ENCODE data around the gene TMOD1. TPM values are rescaled to one million over a fixed set of nuclear protein-coding genes. Genes with fewer than 3 reads are reported as not detected.
"Not testable (repeated sequence)": the region's sequence is repeated elsewhere in the genome, so short reads cannot be mapped to it uniquely, and the experiment has no call there.

The TMOD1 gene
- total RNA-seq, 1 donor from 2014 or later = 0.91 TPM

DNA sequence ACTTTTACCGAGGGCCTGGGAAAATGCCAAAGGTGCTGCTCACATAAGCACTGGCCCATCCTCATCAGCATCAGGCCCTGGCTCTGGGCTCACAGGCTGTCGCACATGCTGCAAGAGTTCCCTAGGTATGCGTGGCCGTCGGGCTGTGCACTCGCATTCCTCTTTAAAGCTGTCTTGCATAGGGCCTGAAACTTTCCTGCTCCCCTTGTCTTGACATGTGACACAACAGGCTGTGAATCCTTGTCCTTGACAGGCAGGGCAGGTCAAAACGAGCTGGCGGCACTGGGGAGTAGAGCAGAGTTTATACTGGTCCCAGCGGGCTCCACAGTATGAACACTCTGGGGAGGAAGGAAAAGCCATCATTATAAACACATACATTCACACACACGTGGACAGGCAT lies 101.0 kb downstream of the TMOD1 start:
- intact Hi-C loops (cut with micrococcal nuclease) = no loop called here
- Mint-ChIP-seq H3K4me3 (no peak overlapping the region), H3K4me1 (peaks cover 8% of the 10 kb centered on the region), H3K27ac (no peak overlapping the region), H3K9me3 (no peaks in the 10 kb centered on the region), H3K27me3 (no peaks in the 10 kb centered on the region), H3K36me3 (ENCODE audit: low read depth) (peaks cover 42% of the 10 kb centered on the region)
- no peak for DNase-seq

DNA sequence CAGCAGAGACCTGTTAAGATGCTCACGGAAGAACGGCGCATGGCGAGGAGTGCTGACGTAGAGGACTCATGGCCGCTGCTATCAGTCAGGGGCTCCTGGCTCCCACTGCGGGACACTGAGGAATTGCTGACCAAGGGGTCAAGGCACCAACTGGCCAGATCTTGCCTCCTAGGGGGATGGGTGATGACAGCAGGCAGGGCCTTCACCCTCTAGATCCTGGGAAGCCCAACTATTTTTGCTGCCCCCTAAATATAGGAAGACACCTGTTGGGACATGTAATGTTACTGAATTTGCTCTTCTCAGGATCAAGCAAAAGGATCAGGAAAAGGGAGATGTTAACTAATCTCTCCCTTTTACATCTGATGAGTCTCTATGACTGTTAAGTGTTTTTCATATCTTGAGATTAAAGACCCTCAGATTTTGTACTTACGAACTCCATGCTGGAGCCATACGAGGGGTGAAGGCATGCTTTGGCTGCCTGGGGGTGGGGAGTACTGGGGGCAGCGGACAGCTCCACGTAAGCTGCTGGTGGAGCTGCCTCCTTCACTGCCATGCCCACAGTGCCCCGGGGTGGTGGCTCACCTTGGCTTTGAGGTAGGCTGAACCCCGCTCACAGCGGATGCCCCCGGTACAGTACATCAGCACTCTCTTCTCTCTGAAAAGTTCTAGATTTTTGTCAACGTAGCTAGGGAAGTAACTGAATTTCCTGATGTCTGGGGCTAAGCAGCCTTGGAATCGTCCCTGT lies 103.6 kb downstream of the TMOD1 start:
- no peak overlapping the region for H3K27ac Mint-ChIP-seq
- H3K9me3 Mint-ChIP-seq = no peaks in the 10 kb centered on the region
- no peak for DNase-seq
- intact Hi-C loops (cut with micrococcal nuclease) = no loop called here
- H3K36me3 Mint-ChIP-seq (ENCODE audit: low read depth) = peaks cover 43% of the 10 kb centered on the region
- no peak overlapping the region for H3K4me3 Mint-ChIP-seq
- H3K4me1 Mint-ChIP-seq = no peaks in the 10 kb centered on the region
- H3K27me3 Mint-ChIP-seq = no peaks in the 10 kb centered on the region

DNA sequence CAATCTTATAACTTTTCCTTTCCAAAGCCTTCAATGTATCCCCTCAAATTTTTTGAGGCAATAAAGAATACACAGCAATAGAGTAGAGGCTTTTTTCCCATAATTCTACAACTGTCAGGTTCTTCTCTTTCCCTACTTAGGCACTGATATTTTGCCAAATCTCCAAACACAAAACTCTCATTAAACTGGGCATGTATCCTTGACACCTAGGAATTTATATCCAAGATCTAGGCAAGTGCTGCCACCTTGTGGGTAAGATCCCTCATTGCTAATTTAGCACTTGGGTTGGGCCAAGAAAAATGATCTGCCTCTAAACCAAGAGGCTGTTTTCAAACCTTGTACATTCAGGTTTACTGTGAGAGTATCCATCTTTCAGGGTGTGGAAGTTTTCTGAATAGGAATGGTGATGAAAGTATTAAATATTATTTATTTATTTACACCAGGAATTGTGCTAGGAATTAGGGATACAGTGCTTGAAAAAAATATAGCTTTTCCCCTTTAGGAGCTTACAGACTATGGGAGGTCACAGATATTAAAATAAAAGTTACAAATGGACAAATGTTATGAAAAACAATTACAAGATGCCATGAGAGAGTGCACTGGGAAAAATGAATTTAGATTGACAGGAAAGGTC lies 114.1 kb downstream of the TMOD1 start:
- Mint-ChIP-seq H3K36me3 (ENCODE audit: low read depth) (peaks cover 26% of the 10 kb centered on the region), H3K27me3 (no peaks in the 10 kb centered on the region), H3K27ac (no peak overlapping the region), H3K9me3 (no peaks in the 10 kb centered on the region), H3K4me1 (peaks cover 20% of the 10 kb centered on the region), H3K4me3 (no peak overlapping the region)
- DNase-seq = peak; percentile 89
- intact Hi-C loops (cut with micrococcal nuclease) = loop anchor here (1.0 to 2.0 kb wide), 4 partner anchors 147 to 759 kb away; no protein-coding TSS in a partner anchor

DNA sequence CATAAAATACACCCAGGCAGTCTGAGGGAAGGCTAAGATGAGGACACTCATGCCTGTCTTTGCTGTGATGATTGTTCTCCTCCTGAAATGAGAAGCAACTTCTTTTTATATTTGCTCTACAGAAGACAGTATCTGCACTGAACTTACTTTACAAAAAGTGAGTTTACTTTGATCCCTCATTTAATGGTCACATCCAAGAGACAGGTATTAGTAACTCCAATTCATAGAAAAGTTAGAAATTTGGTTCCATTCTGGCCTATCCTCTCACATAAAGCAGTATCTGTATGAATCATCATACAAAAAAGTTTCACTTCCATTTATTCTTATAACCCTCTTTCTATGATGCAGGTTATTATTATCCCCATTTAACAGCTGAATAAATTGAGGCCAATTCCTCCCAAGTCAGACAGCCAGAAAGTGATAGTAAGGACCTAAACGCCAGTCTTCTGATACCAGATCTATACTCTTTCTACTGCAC lies 116.5 kb downstream of the TMOD1 start:
- Mint-ChIP-seq H3K4me3 (no peak overlapping the region), H3K9me3 (no peaks in the 10 kb centered on the region), H3K4me1 (peaks cover 20% of the 10 kb centered on the region), H3K27me3 (no peaks in the 10 kb centered on the region), H3K36me3 (ENCODE audit: low read depth) (peaks cover 38% of the 10 kb centered on the region), H3K27ac (no peak overlapping the region)
- no peak for DNase-seq
- intact Hi-C loops (cut with micrococcal nuclease) = no loop called here

DNA sequence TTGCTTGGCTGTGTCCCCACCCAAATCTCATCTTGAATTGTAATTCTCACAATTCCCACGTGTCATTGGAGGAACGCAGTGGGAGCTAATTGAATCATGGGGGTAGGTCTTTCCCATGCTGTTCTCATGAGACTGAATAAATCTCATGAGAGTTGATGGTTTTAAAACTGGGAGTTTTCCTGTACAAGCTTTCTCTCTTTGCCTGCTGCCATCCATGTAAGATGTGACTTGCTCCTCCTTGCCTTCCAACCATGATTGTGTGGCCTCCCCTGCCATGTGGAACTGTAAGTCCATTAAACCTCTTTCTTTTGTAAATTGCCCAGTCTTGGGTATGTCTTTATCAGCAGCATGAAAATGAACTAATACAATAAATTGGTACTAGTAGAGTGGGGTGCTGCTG lies 118.6 kb downstream of the TMOD1 start:
- H3K36me3 Mint-ChIP-seq (ENCODE audit: low read depth) = peaks cover 45% of the 10 kb centered on the region
- H3K4me3 Mint-ChIP-seq; H3K27ac Mint-ChIP-seq; H3K27me3 Mint-ChIP-seq; H3K9me3 Mint-ChIP-seq; DNase-seq; intact Hi-C loops (cut with micrococcal nuclease): not testable (repeated sequence)
- peaks cover 22% of the 10 kb centered on the region for H3K4me1 Mint-ChIP-seq

DNA sequence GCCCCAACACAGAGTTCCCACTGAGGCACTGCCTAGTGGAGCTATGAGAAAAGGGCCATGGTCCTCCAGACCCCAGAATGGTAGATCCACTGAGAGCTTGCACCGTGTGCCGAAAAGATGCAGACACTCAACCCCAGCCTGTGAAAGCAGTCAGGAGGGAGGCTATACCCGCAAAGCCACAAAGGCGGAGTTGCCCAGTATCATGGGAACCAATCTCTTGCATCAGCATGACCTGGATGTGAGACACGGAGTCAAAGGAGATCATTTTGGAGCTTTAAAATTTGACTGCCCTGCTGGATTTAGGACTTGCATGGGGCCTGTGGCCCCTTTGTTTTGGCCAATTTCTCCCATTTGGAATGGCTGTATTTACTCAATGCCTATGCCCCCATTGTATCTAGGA lies 121.0 kb downstream of the TMOD1 start:
- H3K4me3 Mint-ChIP-seq; H3K9me3 Mint-ChIP-seq; H3K27ac Mint-ChIP-seq; DNase-seq; H3K27me3 Mint-ChIP-seq; intact Hi-C loops (cut with micrococcal nuclease): not testable (repeated sequence)
- peaks cover 16% of the 10 kb centered on the region for H3K4me1 Mint-ChIP-seq
- peaks cover 38% of the 10 kb centered on the region for H3K36me3 Mint-ChIP-seq (ENCODE audit: low read depth)

DNA sequence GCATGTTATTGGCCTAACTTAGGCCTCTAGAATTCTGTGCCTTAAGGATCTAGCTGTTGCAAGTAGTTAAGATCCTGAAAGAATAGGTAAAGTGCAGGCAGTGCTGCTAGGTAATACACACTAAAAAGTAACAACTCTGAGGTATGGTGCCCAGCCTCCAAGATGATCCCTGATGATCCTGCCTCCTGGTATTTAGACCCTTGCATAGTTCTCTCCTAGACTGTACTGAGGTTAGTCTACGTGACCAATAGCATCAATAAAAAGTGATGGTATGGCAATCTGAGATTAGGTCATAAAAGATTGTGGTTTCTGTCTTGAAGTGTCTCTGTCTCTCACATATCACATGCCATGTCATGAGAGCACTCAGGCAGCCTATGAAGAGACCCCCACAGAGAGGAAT lies 122.5 kb downstream of the TMOD1 start:
- H3K9me3 Mint-ChIP-seq = no peaks in the 10 kb centered on the region
- H3K27me3 Mint-ChIP-seq = no peaks in the 10 kb centered on the region
- H3K27ac Mint-ChIP-seq = no peak overlapping the region
- intact Hi-C loops (cut with micrococcal nuclease) = no loop called here
- H3K4me3 Mint-ChIP-seq = no peak overlapping the region
- peaks cover 36% of the 10 kb centered on the region for H3K36me3 Mint-ChIP-seq (ENCODE audit: low read depth)
- no peak for DNase-seq
- H3K4me1 Mint-ChIP-seq = peaks cover 3% of the 10 kb centered on the region

DNA sequence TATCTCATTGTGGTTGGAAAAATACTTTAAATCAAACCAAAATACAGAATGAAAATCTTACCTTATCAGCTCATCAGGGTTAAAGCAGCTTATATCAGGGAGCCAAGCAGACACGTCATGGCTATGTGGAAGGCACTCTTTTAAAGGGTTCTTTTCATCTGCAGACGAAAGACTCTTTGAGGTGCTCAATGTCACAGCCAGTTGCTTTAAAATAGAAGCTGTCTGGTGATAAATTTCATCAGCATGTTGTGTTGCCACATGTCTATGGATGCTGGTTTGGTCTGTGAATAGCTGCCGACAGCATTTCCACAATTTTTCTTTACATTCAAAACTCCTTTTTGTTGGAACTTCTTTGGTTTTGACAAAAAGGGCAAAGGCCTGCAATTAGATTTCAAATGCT lies 124.2 kb downstream of the TMOD1 start:
- no peaks in the 10 kb centered on the region for H3K27me3 Mint-ChIP-seq
- intact Hi-C loops (cut with micrococcal nuclease) = no loop called here
- H3K4me1 Mint-ChIP-seq = peaks cover 8% of the 10 kb centered on the region
- H3K36me3 Mint-ChIP-seq (ENCODE audit: low read depth) = peaks cover 30% of the 10 kb centered on the region
- H3K4me3 Mint-ChIP-seq = no peak overlapping the region
- no peaks in the 10 kb centered on the region for H3K9me3 Mint-ChIP-seq
- DNase-seq = no peak
- no peak overlapping the region for H3K27ac Mint-ChIP-seq

DNA sequence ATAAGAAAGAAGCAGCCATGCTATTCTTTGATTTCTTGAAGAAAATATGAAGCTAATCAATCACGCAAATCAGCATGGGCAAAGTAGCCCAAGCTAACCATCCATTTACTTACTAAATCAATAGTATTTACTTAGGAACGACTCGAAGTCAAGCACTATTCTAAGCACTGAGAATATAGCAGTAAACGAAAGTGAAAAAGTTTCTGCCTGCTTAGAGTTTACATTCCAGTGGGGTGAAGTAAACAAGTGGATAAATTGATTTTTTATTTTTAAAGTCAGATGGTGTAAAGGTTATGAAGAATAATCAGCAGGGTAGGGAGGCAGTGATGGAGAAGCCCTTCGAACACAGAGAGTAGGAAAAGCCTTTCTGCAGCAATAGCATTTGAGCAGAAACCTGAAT lies 126.2 kb downstream of the TMOD1 start:
- intact Hi-C loops (cut with micrococcal nuclease) = no loop called here
- Mint-ChIP-seq H3K27ac (no peak overlapping the region), H3K4me1 (peaks cover 16% of the 10 kb centered on the region), H3K4me3 (no peak overlapping the region), H3K9me3 (no peaks in the 10 kb centered on the region), H3K36me3 (ENCODE audit: low read depth) (peaks cover 17% of the 10 kb centered on the region), H3K27me3 (no peaks in the 10 kb centered on the region)
- DNase-seq = no peak

DNA sequence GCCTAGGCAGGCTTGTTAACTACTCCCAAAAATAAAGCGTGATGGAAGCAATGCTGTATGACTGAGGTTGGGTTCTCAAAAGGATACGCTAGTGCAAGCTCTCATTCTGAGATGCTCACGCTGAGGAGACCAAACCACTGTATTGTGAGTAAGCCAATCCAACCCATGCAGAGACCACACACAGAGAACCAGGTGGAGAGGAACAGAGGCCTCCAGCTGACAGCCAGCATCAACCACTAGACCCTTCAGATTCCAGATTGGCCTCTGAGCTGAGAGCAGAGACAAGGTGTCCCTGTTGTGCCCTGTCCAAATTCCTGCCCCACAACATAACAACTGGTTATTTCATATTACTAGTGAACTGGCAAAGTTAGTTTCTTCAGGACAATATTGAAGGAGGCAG lies 127.2 kb downstream of the TMOD1 start:
- Mint-ChIP-seq H3K4me3 (no peak overlapping the region), H3K36me3 (ENCODE audit: low read depth) (peaks cover 14% of the 10 kb centered on the region)
- intact Hi-C loops (cut with micrococcal nuclease) = no loop called here

DNA sequence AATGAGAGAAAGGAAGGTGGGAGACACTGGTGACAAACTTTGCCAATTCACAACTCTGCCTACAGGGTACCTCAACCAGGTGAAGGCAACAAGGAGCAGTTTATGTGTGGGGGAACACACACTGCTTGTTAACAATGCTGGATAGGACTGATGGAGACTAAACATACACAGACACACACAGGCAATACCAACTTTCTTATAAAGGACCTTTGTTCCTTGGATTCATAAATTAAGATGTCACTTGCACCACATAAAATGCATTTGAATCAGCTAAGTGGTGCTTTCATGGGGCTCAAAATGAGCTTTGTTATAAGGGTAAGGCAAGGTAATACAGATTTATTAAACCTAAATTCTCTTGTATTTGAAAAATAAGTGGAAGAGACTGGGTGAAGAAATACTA lies 127.7 kb downstream of the TMOD1 start:
- no peak for DNase-seq
- Mint-ChIP-seq H3K36me3 (ENCODE audit: low read depth) (peaks cover 13% of the 10 kb centered on the region), H3K9me3 (no peaks in the 10 kb centered on the region)

More for the DNA sequence above, 127.2 kb downstream of the TMOD1 start:
- peaks cover 18% of the 10 kb centered on the region for H3K4me1 Mint-ChIP-seq
- no peak overlapping the region for H3K27ac Mint-ChIP-seq
- no peaks in the 10 kb centered on the region for H3K27me3 Mint-ChIP-seq
- H3K9me3 Mint-ChIP-seq = no peaks in the 10 kb centered on the region
- no peak for DNase-seq

DNA sequence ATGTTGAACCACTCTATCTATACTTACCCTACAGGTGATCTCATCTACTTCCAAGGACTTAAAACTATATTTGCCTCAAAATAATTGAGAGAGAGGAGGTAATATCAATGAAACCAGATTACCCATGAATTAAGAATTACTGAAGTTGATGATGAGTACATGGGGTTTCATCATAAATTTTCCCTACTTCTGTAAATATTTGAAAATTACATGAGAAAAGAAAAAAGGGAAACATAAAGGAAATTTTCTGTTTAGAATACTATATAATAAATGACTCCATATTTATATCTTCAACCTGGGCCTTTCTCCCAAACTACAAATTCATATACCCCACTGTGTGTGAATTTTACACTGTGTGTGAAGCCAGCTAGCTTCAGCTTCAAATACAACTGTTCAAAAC lies 129.1 kb downstream of the TMOD1 start:
- no peaks in the 10 kb centered on the region for H3K9me3 Mint-ChIP-seq
- no peak overlapping the region for H3K4me3 Mint-ChIP-seq
- intact Hi-C loops (cut with micrococcal nuclease) = loop anchor here (5.0 to 10.0 kb wide), 2 partner anchors 174 to 627 kb away; partner anchors contain the start of gene TBC1D2
- H3K27me3 Mint-ChIP-seq = no peaks in the 10 kb centered on the region
- H3K27ac Mint-ChIP-seq = no peak overlapping the region
- H3K36me3 Mint-ChIP-seq (ENCODE audit: low read depth) = peaks cover 16% of the 10 kb centered on the region
- no peak for DNase-seq
- H3K4me1 Mint-ChIP-seq = peaks cover 24% of the 10 kb centered on the region

More for the DNA sequence above, 127.7 kb downstream of the TMOD1 start:
- H3K4me1 Mint-ChIP-seq = peaks cover 18% of the 10 kb centered on the region
- no peak overlapping the region for H3K4me3 Mint-ChIP-seq
- intact Hi-C loops (cut with micrococcal nuclease) = no loop called here
- H3K27me3 Mint-ChIP-seq = no peaks in the 10 kb centered on the region
- no peak overlapping the region for H3K27ac Mint-ChIP-seq

DNA sequence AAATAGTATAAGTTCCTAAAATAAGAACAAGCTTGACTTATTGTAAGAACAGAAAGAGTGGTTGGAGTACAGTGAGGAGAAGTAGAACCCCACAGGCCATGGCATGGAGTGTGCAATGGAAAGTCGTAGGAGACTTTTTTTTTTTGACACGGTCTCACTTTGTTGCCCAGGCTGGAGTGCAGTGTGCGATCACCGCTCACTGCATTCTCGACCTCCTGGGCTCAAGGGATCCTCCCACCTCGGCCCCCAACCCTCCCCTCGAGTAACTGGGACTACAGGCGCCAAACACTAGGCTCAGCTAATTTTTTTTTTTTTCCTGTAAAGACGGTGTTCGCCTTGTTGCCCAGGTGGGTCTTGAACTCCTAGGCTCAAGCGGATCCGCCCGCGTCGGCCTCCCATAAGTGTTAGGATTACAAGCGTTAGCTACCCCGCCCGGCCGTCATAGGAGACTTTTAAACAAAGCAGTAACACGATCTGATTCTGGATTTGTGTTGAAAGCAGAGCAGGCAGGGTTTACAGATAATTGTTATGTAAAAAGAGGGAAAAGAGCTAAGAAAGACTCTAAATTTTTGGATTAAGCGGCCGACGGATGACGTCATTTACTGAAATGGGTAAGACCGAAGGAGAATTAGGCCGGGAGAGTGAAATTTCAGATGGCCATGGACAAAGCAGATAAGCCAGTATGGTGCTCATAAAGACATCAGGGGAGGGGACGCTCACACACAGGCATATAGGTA lies 130.9 kb downstream of the TMOD1 start:
- H3K27me3 Mint-ChIP-seq = no peaks in the 10 kb centered on the region
- peak overlapping the region; percentile 99 for H3K27ac Mint-ChIP-seq
- peaks cover 34% of the 10 kb centered on the region for H3K4me1 Mint-ChIP-seq
- no peak for DNase-seq
- peak overlapping the region; percentile 95 for H3K4me3 Mint-ChIP-seq
- intact Hi-C loops (cut with micrococcal nuclease) = loop anchor here (5.0 to 10.0 kb wide), 2 partner anchors 172 to 625 kb away; partner anchors contain the start of gene TBC1D2
- H3K9me3 Mint-ChIP-seq = no peaks in the 10 kb centered on the region
- H3K36me3 Mint-ChIP-seq (ENCODE audit: low read depth) = peaks cover 19% of the 10 kb centered on the region

All from activated CD4-positive, alpha-beta T cell treated with anti-CD3 and anti-CD28 coated beads, Interleukin-2, amount 10 ng/mL, durations not matched to agents 24 days and 14 days (primary cell).